ENCODE measurements around the gene KCNH1.

- TF ChIP-seq CTCF (conservative IDR thresholded peaks at IDR 0.05) (no peak), ZFX (IDR thresholded peaks at IDR 0.05) (no peak)
These were observed 255.4 kb downstream of the KCNH1 start for GRCh38 chr1:210878564-210878963.
